GM12878 (cell line): Measurements from ENCODE around the gene C11orf65. TPM values are rescaled to one million over a fixed set of nuclear protein-coding genes. Genes with fewer than 3 reads are reported as not detected.

ENCODE experiments used
- ATAC-seq: fragments of 200-7000 bp; cut with Tn5 transposase; 3 replicates; pipeline ENCODE4 v1.9.1; 2020; ENCODE audit warnings: mild to moderate bottlenecking, moderate library complexity
- BruUV-seq: library from RNA; stranded (reverse); fragments of 400-500 nt; replicated peaks from 2 replicates; lab custom pipeline; 2021; lab: Mats Ljungman, UMichigan
- CTCF ChIA-PET: fragments of 300-600 bp; sonication (Branson Sonifier 250); formaldehyde crosslinking; extraction: SDS; loops from one replicate; lab custom pipeline; 2021; ENCODE audit warnings: inconsistent platforms; lab: Yijun Ruan, JAX
- POLR2A ChIA-PET: fragments of 350-600 bp; formaldehyde crosslinking; extraction: SDS; loops from one replicate; lab custom pipeline; 2021; ENCODE audit warnings: inconsistent platforms; lab: Charles Lee
- RAD21 ChIA-PET: fragments of 300-600 bp; sonication (Branson Sonifier 250); formaldehyde crosslinking; loops from one replicate; lab custom pipeline; 2023; ENCODE audit warnings: antibody characterized with exemption; ENCODE audit not compliant: unreplicated experiment; lab: Charles Lee
- SMC1A ChIA-PET: fragments of 300-600 bp; sonication (Branson Sonifier 250); formaldehyde crosslinking; loops from one replicate; lab custom pipeline; 2023; ENCODE audit not compliant: unreplicated experiment, uncharacterized antibody; lab: Charles Lee
- DNase-seq: peaks from one replicate; pipeline ENCODE4 v3.0.0-alpha.2; 2011; ENCODE audit warnings: low read depth, low spot score
- FAIRE-seq: peaks from 3 replicates; lab custom pipeline; 2011; peaks lifted over from hg19 to GRCh38; lab: Jason Lieb, UNC
- H2AFZ ChIP-seq: 2 replicates; pipeline ENCODE4 v1.6.0; 2011; ENCODE audit warnings: low read depth, low read length, control low read depth; ENCODE audit not compliant: control insufficient read depth
- H3K27ac ChIP-seq: 2 replicates; pipeline ENCODE4 v1.5.1; 2011; ENCODE audit warnings: control low read depth; ENCODE audit not compliant: control insufficient read depth, insufficient read depth
- H3K27me3 ChIP-seq, 2 experiments: replicated peaks in 1 of 2; 2 replicates each; pipeline versions ENCODE4 v1.6.0 to v1.6.1; 2011; ENCODE audit warnings: low read length in 1 of 2; ENCODE audit not compliant: control insufficient read depth in 2 of 2, insufficient read depth in 2 of 2
- H3K36me3 ChIP-seq, 2 experiments: 2 replicates each; pipeline ENCODE4 v1.5.1; 2011; ENCODE audit warnings: low read length in 1 of 2; ENCODE audit not compliant: control insufficient read depth in 2 of 2, insufficient read depth in 2 of 2
- H3K4me1 ChIP-seq: 2 replicates; pipeline ENCODE4 v1.6.1; 2011; ENCODE audit warnings: mild to moderate bottlenecking, low read length, moderate library complexity, mixed read lengths; ENCODE audit not compliant: control insufficient read depth, insufficient read depth
- H3K4me2 ChIP-seq: 2 replicates; pipeline ENCODE4 v1.6.0; 2011; ENCODE audit warnings: control low read depth; ENCODE audit not compliant: control insufficient read depth, insufficient read depth
- H3K4me3 ChIP-seq: fragments of 200-600 bp; sonication (generic); 2 replicates; pipeline ENCODE4 v1.5.1; 2016
- H3K79me2 ChIP-seq: 2 replicates; pipeline ENCODE4 v1.6.0; 2011; ENCODE audit warnings: low read length; ENCODE audit not compliant: control insufficient read depth, insufficient read depth
- H3K9ac ChIP-seq: 2 replicates; pipeline ENCODE4 v1.8.0; 2011; ENCODE audit warnings: low read length, control low read depth, mixed read lengths; ENCODE audit not compliant: control insufficient read depth, insufficient read depth
- H3K9me3 ChIP-seq: replicated peaks from 3 replicates; pipeline ENCODE4 v1.5.1; 2011; ENCODE audit warnings: mild to moderate bottlenecking, low read length; ENCODE audit not compliant: control insufficient read depth, insufficient read depth
- H4K20me1 ChIP-seq: 2 replicates; pipeline ENCODE4 v1.6.0; 2011; ENCODE audit not compliant: control insufficient read depth, insufficient read depth
- CEBPB ChIP-seq, 2 experiments: fragments of 150-350 bp in 1 of 2; IDR thresholded peaks; 2 replicates each; pipeline ENCODE4 v1.6.1; 2012 to 2014; ENCODE audit warnings: low read depth in 2 of 2, low read length in 2 of 2, borderline replicate concordance in 1 of 2, inconsistent platforms in 1 of 2
- FOXK2 ChIP-seq: fragments of 450-650 bp; IDR thresholded peaks from 2 replicates; pipeline ENCODE4 v1.6.1; 2017; ENCODE audit warnings: mild to moderate bottlenecking, moderate library complexity
- FOXM1 ChIP-seq: IDR thresholded peaks from 2 replicates; pipeline ENCODE4 v1.6.1; 2012; ENCODE audit warnings: low read depth, mild to moderate bottlenecking, inconsistent platforms, low read length, moderate library complexity
- HCFC1 ChIP-seq: fragments of 150-350 bp; IDR thresholded peaks from 2 replicates; pipeline ENCODE4 v1.6.1; 2014; ENCODE audit warnings: low read length
- HDAC2 ChIP-seq: fragments of 200-600 bp; sonication (generic); IDR thresholded peaks from 2 replicates; pipeline ENCODE4 v1.6.1; 2017
- IRF4 ChIP-seq: IDR thresholded peaks from 2 replicates; pipeline ENCODE4 v1.6.1; 2011; ENCODE audit warnings: low read depth, low read length
- MTA3 ChIP-seq: IDR thresholded peaks from 2 replicates; pipeline ENCODE4 v1.6.1; 2012; ENCODE audit warnings: low read length, inconsistent platforms, borderline replicate concordance
- POLR2A ChIP-seq: IDR thresholded peaks from 2 replicates; pipeline ENCODE4 v1.6.1; 2011; ENCODE audit warnings: low read depth, mild to moderate bottlenecking, low read length
- RAD51 ChIP-seq: fragments of 450-650 bp; IDR thresholded peaks from 2 replicates; pipeline ENCODE4 v1.6.1; 2016; ENCODE audit warnings: moderate library complexity, mild to moderate bottlenecking, inconsistent platforms
- RCOR1 ChIP-seq: conservative IDR thresholded peaks from 2 replicates; pipeline ENCODE4 v1.6.1; 2012; ENCODE audit warnings: low read depth, low read length, improper control_type of control experiment
- RELA ChIP-seq: fragments of 450-650 bp; IDR thresholded peaks from 2 replicates; pipeline ENCODE4 v1.8.0; 2014; ENCODE audit warnings: borderline replicate concordance; ENCODE audit not compliant: partially characterized antibody
- SPI1 ChIP-seq: IDR thresholded peaks from 2 replicates; pipeline ENCODE4 v1.6.1; 2011; ENCODE audit warnings: low read depth, mild to moderate bottlenecking, low read length, moderate library complexity, borderline replicate concordance; ENCODE audit not compliant: insufficient read depth
- ZNF622 ChIP-seq: fragments of 450-650 bp; IDR thresholded peaks from 2 replicates; pipeline ENCODE4 v1.6.1; 2017; ENCODE audit warnings: mild to moderate bottlenecking, inconsistent platforms
- WGBS: methylation state at CpG from one replicate; pipeline ENCODE4 v1.1.6; 2016; ENCODE audit warnings: low lambda C conversion rate; ENCODE audit not compliant: insufficient replicate concordance, insufficient coverage; ENCODE audit errors: missing lambda C conversion rate; 5-methylcytosine and 5-hydroxymethylcytosine counted together
- in situ Hi-C: fragments of 300-500 bp; cut with MboI; formaldehyde crosslinking; loops from 9 replicates; pipeline ENCODE4 v1.14.3; 2018; ENCODE audit warnings: mixed read lengths
- intact Hi-C: fragments of 100-400 bp; cut with micrococcal nuclease; formaldehyde crosslinking; loops from one replicate; pipeline ENCODE4 v1.14.2; 2022; ENCODE audit not compliant: unreplicated experiment
- polyA plus RNA-seq, 11 experiments: library from polyadenylated mRNA; depleted of rRNA in 4 of 11; unstranded in 6 of 11; stranded (reverse) in 5 of 11; fragments of >200 nt; fragmentation: Nextera tagmentation in 4 of 11; fragmentation: Illumina TruSeq in 1 of 11; extraction: Ambion mirVana in 4 of 11; extraction: Trizol in 1 of 11; gene quantifications; 1 replicate in 1 of 11; 2 replicates in 10 of 11; pipeline versions ENCODE4 v1.2.1 to v1.2.3, GENCODE V29; 2011 to 2016; ENCODE audit warnings: inconsistent platforms in 2 of 11, missing spikeins in 2 of 11, low read depth in 1 of 11
- total RNA-seq, 4 experiments: library from RNA; depleted of rRNA in 3 of 4; stranded (reverse); fragments of >200 nt in 3 of 4; fragmentation: Illumina TruSeq in 1 of 4; extraction: Trizol in 1 of 4; gene quantifications; 2 replicates each; pipeline versions ENCODE4 v1.2.1 to v1.2.3, GENCODE V29; 2013 to 2021
- TF ChIP-seq, protein P1 (sequence below): IDR thresholded peaks from 2 replicates; pipeline ENCODE4 v1.6.1; 2012; ENCODE audit warnings: low read depth, low read length, improper control_type of control experiment
- TF ChIP-seq, protein P2 (sequence below): fragments of 450-650 bp; formaldehyde crosslinking; IDR thresholded peaks from 2 replicates; pipeline ENCODE4 v1.5.0; 2022; ENCODE audit warnings: mild to moderate bottlenecking, missing genetic modification characterization

The C11orf65 gene
- total and polyA plus RNA-seq, 10 of the 15 experiments (the other 5 are each of a cell fraction or from before 2014, with no cell fraction given) = 0.71 to 2.0 (median 1.2) TPM

DNA sequence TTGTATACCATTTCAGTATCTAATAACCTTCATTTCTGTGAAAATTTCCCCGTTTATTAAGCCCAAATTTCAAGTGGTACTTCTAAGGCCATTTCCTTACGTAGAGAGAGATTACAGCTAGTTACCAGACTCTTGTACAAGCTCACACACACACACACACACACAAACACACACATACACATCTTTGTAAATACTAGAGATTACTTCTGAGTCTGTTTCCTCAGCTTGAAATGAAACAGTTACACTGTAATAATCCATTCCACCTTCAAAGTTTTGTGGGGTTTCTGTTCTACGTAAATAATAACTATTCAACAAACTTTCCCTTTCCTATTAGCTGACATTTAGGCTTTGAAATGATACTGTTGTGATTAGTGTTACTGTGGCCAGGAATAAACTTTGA is 24.6 kb upstream of the C11orf65 start:
- H3K9me3 ChIP-seq = no peaks in the 10 kb centered on the region
- DNase-seq = no peak
- no TSS peak for BruUV-seq
- H3K27me3 ChIP-seq = no peaks in the 10 kb centered on the region
- no peak for FAIRE-seq
- no peaks in the 10 kb centered on the region for H3K4me1 ChIP-seq
- RAD21 ChIA-PET = interaction anchor here (0.6 to 1.0 kb wide), 2 partner anchors 157 to 254 kb away, joined by 3 read pairs; no protein-coding TSS in a partner anchor
- no peak overlapping the region for H3K27ac ChIP-seq
- H3K36me3 ChIP-seq = peaks cover 0 to 6% of the 10 kb centered on the region in 2 experiments; a peak in 1 of 4 replicates
- peaks cover 5% of the 10 kb centered on the region for H3K79me2 ChIP-seq
- intact Hi-C loops (loop anchor here (10.0 kb wide), 1 partner anchor 267 kb away; the partner anchor contains the start of genes ATM and NPAT), in situ Hi-C loops (no loop called here)
- SMC1A ChIA-PET = interaction anchor here (0.7 to 1.6 kb wide), 6 partner anchors 10 to 157 kb away, joined by 3 to 5 read pairs (median 4); no protein-coding TSS in a partner anchor
- CTCF ChIA-PET = interaction anchor here (0.5 to 1.5 kb wide), 5 partner anchors 8 to 980 kb away, joined by 3 to 5 read pairs (median 3); partner anchors contain the start of gene C11orf65
- no peak for TF ChIP-seq FOXM1
- TF ChIP-seq RAD51 = no peak
- TF ChIP-seq CEBPB (IDR thresholded peaks at IDR 0.05; ENCODE audit: borderline replicate concordance in 1 of 2, low read depth in 2 of 2, low read length in 2 of 2) = no peak
- TF ChIP-seq RELA = no peak
- no peak for TF ChIP-seq IRF4
- no peak for TF ChIP-seq HDAC2
- TF ChIP-seq FOXK2 = no peak
- TF ChIP-seq MTA3 = no peak
- no peak for TF ChIP-seq RCOR1
- TF ChIP-seq, protein P1, sequence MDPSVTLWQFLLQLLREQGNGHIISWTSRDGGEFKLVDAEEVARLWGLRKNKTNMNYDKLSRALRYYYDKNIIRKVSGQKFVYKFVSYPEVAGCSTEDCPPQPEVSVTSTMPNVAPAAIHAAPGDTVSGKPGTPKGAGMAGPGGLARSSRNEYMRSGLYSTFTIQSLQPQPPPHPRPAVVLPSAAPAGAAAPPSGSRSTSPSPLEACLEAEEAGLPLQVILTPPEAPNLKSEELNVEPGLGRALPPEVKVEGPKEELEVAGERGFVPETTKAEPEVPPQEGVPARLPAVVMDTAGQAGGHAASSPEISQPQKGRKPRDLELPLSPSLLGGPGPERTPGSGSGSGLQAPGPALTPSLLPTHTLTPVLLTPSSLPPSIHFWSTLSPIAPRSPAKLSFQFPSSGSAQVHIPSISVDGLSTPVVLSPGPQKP = no peak
- no peak for TF ChIP-seq POLR2A
- no peak for TF ChIP-seq ZNF622
- TF ChIP-seq, protein P2, sequence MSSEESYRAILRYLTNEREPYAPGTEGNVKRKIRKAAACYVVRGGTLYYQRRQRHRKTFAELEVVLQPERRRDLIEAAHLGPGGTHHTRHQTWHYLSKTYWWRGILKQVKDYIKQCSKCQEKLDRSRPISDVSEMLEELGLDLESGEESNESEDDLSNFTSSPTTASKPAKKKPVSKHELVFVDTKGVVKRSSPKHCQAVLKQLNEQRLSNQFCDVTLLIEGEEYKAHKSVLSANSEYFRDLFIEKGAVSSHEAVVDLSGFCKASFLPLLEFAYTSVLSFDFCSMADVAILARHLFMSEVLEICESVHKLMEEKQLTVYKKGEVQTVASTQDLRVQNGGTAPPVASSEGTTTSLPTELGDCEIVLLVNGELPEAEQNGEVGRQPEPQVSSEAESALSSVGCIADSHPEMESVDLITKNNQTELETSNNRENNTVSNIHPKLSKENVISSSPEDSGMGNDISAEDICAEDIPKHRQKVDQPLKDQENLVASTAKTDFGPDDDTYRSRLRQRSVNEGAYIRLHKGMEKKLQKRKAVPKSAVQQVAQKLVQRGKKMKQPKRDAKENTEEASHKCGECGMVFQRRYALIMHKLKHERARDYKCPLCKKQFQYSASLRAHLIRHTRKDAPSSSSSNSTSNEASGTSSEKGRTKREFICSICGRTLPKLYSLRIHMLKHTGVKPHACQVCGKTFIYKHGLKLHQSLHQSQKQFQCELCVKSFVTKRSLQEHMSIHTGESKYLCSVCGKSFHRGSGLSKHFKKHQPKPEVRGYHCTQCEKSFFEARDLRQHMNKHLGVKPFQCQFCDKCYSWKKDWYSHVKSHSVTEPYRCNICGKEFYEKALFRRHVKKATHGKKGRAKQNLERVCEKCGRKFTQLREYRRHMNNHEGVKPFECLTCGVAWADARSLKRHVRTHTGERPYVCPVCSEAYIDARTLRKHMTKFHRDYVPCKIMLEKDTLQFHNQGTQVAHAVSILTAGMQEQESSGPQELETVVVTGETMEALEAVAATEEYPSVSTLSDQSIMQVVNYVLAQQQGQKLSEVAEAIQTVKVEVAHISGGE (CRISPR knock-in tag) = no peak
- no peak for TF ChIP-seq HCFC1
- no peak for TF ChIP-seq SPI1
- POLR2A ChIA-PET = interaction anchor here (1.0 kb wide), 1 partner anchor 60 kb away, joined by 5 read pairs; no protein-coding TSS in a partner anchor
- no peak overlapping the region for H2AFZ ChIP-seq
- 79% methylated on average over 3 of the region's 3 CpGs for WGBS
- H3K4me3 ChIP-seq = no peak overlapping the region
- ATAC-seq = peak; percentile 11; the same call in 1 of the 3 replicates
- no peak overlapping the region for H3K9ac ChIP-seq
- H4K20me1 ChIP-seq = no peaks in the 10 kb centered on the region
- 0 out of 2 replicates have a peak overlapping the region, but pooled peaks have one; percentile 13 for H3K4me2 ChIP-seq
